ENCODE data around the gene TMEM42.

DNA sequence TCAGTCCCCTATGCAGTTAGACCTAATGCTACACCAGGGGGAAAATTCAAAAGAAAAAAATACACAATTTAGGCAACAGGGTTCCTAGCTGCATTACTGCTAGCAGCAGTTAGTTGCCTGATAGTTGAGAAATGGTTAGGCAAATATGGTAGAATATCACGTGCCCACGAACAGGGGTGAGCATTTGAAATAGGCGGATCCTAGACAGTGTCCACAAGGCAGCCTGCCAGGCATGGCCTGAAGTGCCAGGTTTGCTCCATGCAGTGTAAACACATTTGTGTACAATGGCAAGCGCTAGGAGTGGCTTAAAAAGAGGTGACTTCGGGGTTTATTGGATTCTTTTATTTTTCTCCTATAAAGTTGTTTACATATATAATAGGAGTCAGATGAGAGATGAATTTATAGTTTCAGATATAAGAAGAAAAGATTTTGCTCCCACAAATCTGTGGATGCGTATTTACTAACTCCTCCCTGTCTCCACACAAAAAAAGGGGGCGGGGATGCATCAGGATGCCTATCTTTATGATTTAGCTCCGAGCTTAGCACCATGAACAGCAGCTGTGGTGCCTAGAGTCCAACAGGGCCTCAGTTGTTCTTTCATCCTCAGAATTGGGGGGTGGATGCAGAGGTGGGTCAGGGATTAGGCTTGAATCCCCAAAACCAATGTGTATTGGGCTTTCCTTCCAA lies 8.8 kb downstream of the TMEM42 start:
- TF ChIP-seq, protein P1, sequence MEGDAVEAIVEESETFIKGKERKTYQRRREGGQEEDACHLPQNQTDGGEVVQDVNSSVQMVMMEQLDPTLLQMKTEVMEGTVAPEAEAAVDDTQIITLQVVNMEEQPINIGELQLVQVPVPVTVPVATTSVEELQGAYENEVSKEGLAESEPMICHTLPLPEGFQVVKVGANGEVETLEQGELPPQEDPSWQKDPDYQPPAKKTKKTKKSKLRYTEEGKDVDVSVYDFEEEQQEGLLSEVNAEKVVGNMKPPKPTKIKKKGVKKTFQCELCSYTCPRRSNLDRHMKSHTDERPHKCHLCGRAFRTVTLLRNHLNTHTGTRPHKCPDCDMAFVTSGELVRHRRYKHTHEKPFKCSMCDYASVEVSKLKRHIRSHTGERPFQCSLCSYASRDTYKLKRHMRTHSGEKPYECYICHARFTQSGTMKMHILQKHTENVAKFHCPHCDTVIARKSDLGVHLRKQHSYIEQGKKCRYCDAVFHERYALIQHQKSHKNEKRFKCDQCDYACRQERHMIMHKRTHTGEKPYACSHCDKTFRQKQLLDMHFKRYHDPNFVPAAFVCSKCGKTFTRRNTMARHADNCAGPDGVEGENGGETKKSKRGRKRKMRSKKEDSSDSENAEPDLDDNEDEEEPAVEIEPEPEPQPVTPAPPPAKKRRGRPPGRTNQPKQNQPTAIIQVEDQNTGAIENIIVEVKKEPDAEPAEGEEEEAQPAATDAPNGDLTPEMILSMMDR (IDR thresholded peaks at IDR 0.05) = no peak
- TF ChIP-seq NFYB (CRISPR knock-in tag; conservative IDR thresholded peaks at IDR 0.05; ENCODE audit: low read depth) (no peak), TEAD4 (CRISPR knock-in tag; IDR thresholded peaks at IDR 0.05) (no peak), FOXJ3 (CRISPR knock-in tag; IDR thresholded peaks at IDR 0.05; ENCODE audit: borderline replicate concordance) (no peak), ZNF317 (CRISPR knock-in tag; IDR thresholded peaks at IDR 0.05; ENCODE audit: borderline replicate concordance, low read depth) (no peak), SP1 (CRISPR knock-in tag; conservative IDR thresholded peaks at IDR 0.05) (no peak), ZNF671 (CRISPR knock-in tag; IDR thresholded peaks at IDR 0.05) (no peak)
- TF ChIP-seq, protein P2, sequence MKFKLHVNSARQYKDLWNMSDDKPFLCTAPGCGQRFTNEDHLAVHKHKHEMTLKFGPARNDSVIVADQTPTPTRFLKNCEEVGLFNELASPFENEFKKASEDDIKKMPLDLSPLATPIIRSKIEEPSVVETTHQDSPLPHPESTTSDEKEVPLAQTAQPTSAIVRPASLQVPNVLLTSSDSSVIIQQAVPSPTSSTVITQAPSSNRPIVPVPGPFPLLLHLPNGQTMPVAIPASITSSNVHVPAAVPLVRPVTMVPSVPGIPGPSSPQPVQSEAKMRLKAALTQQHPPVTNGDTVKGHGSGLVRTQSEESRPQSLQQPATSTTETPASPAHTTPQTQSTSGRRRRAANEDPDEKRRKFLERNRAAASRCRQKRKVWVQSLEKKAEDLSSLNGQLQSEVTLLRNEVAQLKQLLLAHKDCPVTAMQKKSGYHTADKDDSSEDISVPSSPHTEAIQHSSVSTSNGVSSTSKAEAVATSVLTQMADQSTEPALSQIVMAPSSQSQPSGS (CRISPR knock-in tag; IDR thresholded peaks at IDR 0.05; ENCODE audit: borderline replicate concordance, low read depth) = no peak
